ENCODE results near the gene ZNF667.

Gene ZNF667

GRCh38 chr19:56476651-56477428 lies at the start of gene ZNF667:
ZNF667 (minus strand) TSS chr19:56477345; CDS start chr19:56462370, 14,975 bp downstream.
- DNase-seq, result peak; percentile 35

DNA sequence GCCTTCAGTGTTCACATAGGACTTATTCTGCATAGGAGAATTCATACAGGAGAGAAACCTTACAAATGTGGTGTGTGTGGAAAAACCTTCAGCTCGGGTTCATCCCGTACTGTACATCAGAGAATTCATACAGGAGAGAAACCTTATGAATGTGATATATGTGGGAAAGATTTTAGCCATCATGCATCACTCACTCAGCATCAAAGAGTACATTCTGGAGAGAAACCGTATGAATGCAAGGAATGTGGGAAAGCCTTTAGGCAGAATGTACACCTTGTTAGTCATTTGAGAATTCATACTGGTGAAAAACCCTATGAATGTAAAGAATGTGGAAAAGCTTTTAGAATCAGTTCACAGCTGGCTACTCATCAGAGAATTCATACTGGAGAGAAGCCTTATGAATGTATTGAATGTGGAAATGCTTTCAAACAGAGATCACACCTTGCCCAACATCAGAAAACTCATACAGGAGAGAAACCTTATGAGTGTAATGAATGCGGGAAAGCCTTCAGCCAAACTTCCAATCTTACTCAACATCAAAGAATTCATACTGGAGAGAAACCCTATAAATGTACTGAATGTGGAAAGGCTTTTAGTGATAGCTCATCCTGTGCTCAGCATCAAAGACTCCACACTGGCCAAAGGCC lies 48.2 kb upstream of the ZNF667 start:
- DNase-seq, result no peak

DNA sequence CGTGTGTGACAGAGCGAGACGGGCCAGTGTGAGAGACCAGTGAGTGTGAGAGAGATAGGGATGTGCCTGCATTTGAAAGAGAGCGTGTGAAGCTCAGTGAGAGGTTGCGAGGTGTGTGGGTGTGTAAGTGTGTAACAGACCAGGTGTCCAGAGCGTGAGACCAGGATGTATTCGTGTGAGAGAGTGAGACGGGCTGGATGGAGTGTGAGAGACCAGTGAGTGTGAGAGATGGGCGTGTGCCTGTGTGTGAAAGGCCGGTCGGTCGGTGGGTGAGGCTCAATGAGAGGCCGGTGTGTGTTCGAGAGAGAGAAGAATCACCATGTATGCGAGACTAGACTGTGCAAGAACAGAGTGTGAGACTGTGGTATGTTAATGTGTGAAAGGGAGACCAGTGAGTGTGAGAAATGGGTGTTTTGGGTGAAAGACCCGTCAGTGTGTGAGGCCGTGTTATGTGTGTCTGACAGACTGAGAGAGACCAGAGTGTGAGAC lies 31.2 kb upstream of the ZNF667 start:
- DNase-seq, result no peak

DNA sequence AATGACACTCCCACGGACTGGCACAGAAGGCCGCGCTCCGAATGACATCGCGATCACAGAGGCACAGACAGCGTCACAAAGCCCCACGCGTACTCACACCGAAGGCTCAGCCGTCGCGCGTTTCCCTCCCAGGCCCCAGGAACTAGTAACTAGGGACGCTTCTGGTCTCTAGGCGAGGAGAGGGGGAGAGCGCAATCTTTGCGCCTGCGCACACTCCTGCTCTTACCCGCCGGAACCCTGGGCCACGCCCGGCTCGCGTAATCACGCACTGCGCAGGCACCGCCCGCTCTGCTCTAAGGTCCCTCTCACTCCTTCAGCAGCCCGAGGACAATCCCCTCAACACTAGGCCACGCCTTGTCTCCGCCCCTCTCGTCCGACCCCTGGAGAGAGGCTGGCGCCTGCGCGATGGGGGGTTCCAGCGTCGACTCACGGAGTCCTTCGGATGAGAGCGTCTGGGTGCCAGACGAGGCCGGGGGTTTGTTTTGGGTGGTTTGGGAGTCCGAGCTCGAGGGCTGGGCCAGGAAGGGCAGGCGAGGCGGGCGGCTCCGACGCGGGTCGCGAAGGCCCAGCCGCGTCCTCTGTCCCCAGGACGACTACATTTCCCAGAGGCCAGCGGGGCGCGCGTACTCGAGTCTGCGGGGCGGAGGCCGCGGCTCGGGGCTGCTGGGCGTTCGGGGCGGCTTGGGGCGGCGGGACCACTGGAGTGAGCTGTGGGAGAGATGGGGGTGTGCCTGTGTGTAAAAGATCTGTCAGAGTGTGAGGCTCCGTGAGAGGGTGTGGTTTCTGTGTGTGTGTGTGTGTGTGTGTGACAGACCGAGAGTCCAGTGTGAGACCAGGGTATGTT lies 30.5 kb upstream of the ZNF667 start, which contains the start of gene ZNF471:
Gene ZNF471, plus strand, starts transcription at position 410 of the 844 bp plus-strand sequence. CDS start 3,717 bp downstream, outside the sequence.
- peak; percentile 84 for DNase-seq

DNA sequence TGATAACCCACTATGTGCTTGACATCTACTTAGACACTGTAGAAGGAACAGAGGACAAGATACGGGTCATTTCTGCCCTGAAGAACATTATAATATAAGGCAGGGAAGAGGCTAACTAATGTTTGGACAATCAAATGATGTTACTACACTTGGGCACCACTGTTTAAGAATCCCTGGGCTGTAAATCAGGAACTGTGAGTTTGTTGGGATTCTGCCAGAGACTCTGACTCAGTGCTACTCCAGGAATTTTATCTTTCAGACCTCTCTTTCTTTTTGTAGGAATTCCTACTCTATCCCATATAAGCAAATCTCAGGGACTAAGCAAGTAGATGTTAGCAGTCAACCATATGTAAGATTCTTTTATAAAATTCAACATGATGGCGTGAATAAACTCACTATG lies 27.4 kb upstream of the ZNF667 start:
- no peak for DNase-seq

DNA sequence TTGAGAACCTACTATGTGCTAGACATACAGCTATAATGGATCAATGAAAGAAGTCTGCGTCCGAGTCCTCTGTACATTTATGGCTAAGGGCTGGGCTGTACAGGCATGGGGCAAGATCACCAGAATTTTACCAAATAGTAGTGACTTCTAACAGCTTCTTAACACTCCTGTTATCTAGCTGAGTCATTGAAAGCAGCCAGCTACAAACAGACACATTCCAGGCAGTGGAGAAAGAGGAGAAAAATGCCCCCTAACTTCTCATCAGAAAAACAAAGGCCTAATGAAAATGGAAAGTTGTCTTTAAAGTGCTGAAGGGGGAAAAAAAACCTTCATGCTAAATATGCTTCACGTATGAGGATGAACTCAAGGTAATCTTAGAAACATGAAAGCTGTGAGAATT lies 14.3 kb upstream of the ZNF667 start:
- no peak for DNase-seq

DNA sequence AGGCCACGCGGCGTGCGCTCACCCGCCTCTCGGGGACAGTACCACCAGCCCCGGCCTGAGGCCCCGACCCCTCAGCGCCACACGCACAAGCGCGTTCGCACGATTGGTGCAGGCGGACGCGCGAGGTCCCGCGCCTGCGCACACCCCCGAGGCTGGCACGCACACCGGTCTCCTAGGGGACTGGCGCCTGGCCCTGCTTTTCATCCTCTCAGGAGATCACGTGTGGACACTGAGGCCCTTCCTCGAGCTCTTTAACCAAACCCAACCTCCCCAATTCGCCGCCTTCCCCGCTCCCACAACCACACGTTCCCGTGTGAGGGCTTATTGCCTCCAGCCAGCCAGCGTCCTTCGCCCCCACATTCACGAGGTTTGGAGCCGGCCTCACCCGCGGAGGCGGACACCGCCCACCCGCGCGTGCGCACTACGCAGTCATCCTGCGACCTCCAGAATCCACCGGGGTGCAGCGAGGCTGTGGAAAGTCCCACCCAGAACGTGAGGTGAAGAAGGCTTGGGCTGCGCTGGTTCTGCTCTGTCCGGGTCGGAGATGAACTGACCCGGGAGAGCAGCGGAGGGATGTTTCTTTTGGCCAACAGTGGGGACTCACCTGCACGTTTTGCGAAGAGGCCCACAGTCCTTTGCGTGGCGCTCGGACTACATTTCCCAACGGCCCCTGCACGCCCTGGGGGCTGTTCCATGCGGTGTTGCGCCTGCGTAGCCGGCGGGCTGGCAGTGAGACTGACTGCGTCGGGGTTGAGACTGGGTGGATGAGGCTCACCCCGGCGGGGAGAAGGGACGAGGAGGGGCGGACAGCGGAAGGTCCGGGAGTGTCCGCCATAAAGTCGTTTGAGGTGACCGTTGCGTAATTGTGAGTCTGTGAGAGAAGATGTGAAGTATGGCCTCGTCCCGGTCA lies 539 bp upstream of the ZNF667 start:
- DNase-seq, result peak; percentile 67

GRCh38 chr19:56476093-56476492 lies 1.1 kb downstream of the ZNF667 start:
- DNase-seq, result no peak

- DNase-seq, result no peak
Measured at GRCh38 chr19:56474308-56474707, 2.8 kb downstream of the ZNF667 start.

- DNase-seq, result no peak
Measured at GRCh38 chr19:56441206-56441792, 35.8 kb downstream of the ZNF667 start.

DNA sequence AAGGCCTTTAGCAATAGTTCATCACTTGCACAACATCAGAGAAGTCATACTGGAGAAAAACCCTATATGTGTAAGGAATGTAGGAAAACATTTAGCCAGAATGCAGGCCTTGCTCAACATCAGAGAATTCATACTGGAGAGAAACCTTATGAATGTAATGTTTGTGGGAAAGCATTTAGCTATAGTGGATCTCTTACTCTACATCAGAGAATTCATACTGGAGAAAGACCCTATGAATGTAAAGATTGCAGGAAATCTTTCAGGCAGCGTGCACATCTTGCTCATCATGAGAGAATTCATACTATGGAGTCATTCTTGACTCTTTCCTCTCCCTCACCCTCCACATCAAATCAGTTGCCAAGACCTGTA lies 53.2 kb downstream of the ZNF667 start:
- DNase-seq, result no peak

GRCh38 chr19:56423276-56423984 lies 53.7 kb downstream of the ZNF667 start:
- DNase-seq, result no peak

DNA sequence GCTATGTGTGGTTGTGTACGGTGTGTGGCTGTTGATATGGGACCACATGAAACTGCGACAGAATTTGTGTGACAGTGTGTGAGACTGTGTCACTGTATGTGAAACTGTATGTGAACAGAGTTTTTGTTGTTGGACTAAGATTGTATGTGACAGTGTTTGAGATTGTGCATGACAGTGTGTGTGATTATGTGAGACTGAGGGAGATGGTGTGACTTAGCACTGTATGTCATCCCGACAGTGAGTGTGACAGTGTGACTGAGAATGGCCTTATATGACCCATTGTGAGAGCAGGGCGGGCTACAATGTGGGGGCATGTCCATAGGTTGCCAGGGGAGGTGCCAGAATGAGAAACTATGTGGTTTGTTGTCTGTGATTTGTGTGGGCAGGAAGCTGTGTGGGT lies 72.1 kb downstream of the ZNF667 start:
- no peak for DNase-seq

DNA sequence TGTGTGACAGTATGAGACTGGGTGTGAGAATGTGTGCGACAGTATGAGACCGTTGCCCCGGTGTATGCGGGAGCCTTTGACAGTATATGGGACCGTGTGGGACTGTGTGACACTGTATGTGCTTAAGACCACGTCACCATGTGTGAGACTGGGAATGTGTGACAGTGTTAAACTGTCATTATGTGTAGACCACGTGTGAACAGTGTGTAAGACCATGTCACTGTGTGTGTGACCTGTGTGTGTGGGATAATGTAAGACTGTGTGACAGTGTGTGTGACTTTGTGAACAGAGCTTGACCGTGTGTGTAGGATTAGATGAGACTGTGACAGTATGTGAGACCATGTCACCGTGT lies 72.5 kb downstream of the ZNF667 start:
- no peak for DNase-seq

DNA sequence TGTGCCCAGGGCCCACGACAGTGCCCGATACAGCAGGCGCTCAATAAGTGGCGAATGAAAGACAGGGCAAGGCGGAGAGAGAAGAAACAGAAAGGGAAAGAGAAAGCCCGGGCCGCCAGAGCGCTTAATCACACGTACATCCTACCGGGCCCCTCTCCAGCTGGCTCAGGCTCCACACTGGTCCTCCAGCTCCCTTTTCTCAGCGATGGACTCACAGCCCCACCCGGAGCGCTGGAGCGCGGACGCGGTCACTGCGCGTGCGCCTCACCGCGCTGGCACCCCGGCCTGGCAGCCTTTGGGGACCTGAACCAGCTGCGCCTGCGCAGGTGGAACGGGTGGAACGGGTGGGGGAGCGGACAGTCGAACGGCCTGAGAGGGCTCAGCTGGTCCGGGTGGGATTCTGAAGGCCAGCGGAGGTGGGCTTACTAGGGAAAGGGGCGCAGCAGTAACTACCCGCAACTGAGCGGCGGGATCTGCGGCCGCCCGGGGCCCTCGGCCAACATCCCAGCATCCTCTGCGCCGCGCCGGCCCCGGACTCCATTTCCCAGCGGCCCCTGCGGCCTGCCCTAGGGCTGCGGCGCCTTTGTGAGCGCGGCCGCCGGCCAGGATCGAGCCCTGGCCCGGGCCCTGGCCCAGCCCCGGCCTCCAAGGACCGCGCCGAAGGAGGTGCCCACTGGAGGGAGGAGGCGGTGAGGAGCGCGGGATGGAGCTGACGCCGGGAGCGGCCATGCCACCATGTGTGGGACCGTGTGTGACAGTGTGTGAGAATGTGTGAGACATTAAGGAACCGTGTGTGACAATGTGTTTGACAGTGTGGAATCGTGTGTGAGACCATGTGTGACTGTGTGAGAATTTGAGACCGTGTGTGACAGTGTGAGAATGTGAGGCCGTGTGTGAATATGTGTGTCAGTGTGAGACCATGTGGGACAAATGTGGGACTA lies 73.1 kb downstream of the ZNF667 start, which contains the start of gene ZNF583:
Gene ZNF583, plus strand, starts transcription at position 569 of the 941 bp plus-strand sequence. CDS start 2,783 bp downstream, outside the sequence.
- DNase-seq, result peak; percentile 92

- DNase-seq, result no peak
Measured at GRCh38 chr19:56403261-56403660, 73.9 kb downstream of the ZNF667 start.

DNA sequence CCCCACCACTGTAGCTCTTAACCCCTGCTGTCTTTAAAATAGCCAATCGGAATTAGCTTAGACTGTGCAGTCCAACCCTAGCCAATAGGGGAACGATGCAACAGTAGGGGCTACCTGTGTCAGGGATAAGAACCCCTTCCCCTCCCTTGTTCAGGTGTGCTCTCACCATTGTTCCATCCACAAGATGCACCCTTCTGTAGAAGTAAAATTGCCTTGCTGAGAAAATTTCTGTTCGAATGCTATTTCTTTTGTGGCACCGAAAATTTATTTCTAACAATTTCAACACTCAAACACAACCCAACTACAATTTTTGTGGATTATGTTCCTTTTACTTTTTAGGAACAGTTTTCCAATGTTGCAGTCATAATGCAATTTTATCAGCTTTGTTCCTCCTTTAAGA lies 76.7 kb downstream of the ZNF667 start:
- DNase-seq, result no peak

GRCh38 chr19:56398809-56399208 lies 78.3 kb downstream of the ZNF667 start:
- DNase-seq, result no peak

DNA sequence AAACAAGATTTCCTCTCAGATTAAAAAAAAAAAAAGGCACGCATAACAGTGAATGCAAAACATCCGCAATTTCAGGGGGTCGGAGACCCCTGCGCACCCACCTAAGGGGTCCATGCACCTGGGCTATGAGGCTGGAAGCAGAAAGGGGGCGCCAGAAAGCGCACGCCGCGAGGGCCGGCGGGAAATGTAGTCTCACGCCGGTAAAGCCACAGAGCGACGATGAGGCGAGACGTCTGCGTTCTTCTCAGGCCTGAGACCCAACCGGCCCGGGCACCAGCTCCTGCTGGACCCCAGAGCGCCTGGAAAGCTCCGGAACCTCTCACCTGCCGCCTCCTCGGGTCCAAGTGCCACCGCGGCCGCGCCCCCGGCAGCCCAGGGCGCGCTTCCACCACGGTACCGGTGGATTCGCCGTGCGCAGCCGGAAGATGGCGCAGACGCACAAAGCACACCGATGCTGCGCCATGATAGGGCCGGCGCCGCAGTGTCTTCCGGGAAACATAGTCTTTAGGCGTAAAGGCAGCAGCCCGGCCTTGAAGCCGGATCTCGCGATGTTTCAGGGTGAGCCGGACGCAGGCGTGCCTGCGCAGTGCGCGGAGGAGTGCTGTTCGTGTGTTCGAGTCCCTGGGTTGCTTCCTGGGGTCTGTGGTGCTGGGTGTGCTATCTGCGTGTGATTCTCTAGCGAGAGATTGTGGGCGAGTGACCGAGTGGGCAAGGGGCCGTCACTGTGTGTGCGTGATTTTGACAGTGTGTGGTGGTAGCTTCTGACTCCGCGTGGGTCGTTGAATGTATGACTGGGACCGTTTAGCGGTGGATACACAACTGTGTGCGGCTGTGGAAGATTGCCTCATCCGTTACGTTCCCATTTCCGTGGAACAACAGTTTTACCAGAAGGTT lies 83.8 kb downstream of the ZNF667 start, which contains the start of gene ZNF582:
Gene ZNF582, minus strand, starts transcription at position 416 of the 894 bp plus-strand sequence. CDS start 1,782 bp downstream, outside the sequence.
- peak; percentile 86 for DNase-seq

All from activated T-cell treated with anti-CD3 and anti-CD28 coated beads, Interleukin-2, amount 50 U/mL, for 1 hour (primary cell).